Measurements from ENCODE around the gene POF1B. TPM values are rescaled to one million over a fixed set of nuclear protein-coding genes. Genes with fewer than 3 reads are reported as not detected.
"Not testable (repeated sequence)": the region's sequence is repeated elsewhere in the genome, so short reads cannot be mapped to it uniquely, and the experiment has no call there.

The POF1B gene
- total RNA-seq: not detected in 2 replicates
- not detected for polyA plus RNA-seq (2012)

GRCh38 chrX:85379174-85379907 lies at the start of gene POF1B:
Gene POF1B, minus strand, starts transcription at chrX:85379665. Its CDS starts 211 bp downstream, at chrX:85379454.
- no peak for DNase-seq (ENCODE audit: low read depth)

GRCh38 chrX:85429066-85429465 lies 49.6 kb upstream of the POF1B start:
- no peak for DNase-seq (ENCODE audit: low read depth)

DNA sequence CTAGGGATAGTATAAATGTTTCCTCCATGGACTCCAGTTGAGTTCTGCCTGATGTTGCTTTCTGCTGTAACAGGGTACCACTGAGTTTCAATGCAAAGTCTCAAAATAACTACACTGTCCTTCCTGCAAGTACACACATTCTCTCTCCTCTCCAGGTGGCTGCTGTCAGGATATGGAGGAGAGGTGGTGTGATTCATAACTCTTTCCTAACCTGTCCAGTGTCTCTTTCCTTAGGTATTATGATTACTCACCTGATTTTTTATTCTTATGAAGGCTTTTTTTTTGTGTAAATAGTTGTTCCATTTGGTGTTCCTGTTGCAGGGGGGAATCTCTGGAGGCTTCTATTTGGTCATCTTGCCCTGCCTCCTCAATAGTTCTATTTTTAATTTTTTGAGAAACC lies 39.8 kb upstream of the POF1B start:
- DNase-seq (ENCODE audit: low read depth): no peak

GRCh38 chrX:85391878-85392238 lies 12.4 kb upstream of the POF1B start:
- DNase-seq (ENCODE audit: low read depth): no peak

DNA sequence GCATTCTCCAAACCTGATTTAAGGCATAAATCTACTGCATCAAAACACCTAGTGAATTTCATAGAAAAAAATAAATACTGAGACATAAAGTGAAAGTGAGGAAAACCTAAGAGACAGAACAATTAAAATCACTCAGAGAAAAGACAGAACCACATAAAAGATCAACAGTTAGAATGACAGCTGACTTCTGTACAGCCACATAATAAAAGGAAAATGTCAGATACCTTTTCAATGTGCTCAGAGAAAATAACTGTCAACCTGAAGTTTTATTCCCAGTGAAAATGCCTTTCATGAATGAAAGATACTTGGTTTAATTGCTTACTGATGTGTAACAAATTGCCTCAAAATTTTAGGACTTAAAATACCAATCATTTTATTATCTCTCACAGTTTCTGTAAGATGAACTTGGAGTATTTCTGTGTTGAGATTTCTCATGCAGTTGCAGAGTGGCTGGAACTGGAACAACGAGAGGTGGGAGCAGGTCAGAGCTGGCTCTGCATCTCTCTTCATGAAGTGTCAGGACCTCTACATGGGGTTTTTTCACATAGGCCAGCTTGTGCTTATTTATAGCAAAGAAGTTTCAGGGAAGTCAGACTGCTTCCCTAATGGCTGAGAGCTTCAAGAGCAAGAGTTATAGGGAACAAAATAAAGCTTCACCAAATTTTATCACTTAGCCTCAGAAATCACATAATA lies 11.9 kb upstream of the POF1B start:
- no peak for DNase-seq (ENCODE audit: low read depth)

DNA sequence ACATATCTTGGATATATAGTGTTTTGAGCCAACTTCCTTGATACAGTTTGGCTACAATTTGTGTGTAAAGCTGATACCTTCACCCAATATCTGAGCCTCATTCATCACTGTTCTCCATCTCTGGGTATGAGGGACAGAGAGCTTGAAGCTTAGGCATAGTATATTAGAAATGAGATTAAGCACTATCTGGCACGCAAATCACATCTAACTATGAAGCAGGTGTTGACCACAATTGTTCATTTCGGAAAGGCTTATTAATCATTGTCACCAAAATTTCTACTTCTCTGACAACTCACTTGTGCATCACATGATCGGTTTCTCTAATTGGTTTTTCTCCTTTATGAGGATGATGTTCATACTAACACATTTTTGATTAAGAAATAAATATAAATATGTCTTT lies 2.1 kb upstream of the POF1B start:
- no peak for DNase-seq (ENCODE audit: low read depth)

GRCh38 chrX:85378461-85378860 lies 1.0 kb downstream of the POF1B start:
- no peak for DNase-seq (ENCODE audit: low read depth)

DNA sequence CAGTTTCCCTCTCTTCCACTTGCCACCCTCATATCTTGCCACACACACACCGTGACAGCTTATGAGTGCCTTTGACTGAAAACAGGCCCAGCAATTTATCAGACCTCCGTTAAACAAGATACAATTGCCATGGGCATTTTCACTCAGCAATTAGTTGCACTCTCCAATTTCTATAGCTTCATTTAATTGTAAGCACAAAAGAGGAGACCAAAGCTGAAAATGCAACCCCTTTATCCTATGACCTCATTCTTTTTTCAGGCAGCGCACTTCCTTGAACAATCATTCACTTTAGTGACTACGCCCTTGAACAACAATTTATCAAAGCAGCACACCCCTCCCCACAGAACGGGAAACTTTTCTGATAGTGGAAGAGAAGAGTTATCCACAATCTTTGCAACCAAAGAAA lies 4.1 kb downstream of the POF1B start:
- no peak for DNase-seq (ENCODE audit: low read depth)

DNA sequence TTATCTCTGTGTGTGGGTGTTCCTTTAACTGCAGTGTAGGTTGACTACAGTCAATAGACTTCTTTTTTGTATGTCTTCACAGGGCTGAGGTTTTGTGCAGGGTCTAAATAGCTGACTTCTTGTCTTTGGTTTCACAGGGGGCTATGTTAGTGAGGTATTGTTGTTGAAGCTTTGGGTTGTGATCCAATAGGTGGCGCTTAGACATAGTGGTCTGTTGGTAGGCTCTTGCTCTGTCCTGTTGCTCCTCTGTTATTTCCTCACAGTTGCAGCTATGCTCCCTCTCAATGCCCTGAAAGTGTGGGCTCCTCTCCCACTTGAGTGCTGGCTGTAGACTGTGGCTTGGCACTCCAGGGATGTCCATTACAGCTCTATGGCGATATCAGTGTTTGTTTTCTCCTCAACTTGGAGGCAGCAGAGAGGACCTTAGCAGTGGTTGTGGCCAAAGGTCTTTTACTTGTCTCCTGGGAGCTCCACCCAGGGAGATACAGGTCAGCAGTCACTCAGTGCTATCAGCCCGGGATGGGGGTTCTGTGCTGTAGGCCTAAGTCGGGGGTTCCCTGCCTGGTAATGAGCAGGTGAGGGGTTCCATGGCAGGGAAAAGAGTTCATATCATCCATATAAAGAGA lies 14.0 kb downstream of the POF1B start:
- no peak for DNase-seq (ENCODE audit: low read depth)

GRCh38 chrX:85359051-85359450 lies 20.4 kb downstream of the POF1B start:
- DNase-seq (ENCODE audit: low read depth): no peak

- DNase-seq (ENCODE audit: low read depth): no peak
Measured at GRCh38 chrX:85345523-85345922, 33.9 kb downstream of the POF1B start.

GRCh38 chrX:85327060-85327333 lies 52.5 kb downstream of the POF1B start:
- no peak for DNase-seq (ENCODE audit: low read depth)

- DNase-seq (ENCODE audit: low read depth): no peak
Measured at GRCh38 chrX:85326234-85327059, 53.0 kb downstream of the POF1B start.

- not testable (repeated sequence) for DNase-seq (ENCODE audit: low read depth)
Measured at GRCh38 chrX:85311348-85311747, 68.1 kb downstream of the POF1B start.

GRCh38 chrX:85309717-85310116 lies 69.7 kb downstream of the POF1B start:
- DNase-seq (ENCODE audit: low read depth): no peak

DNA sequence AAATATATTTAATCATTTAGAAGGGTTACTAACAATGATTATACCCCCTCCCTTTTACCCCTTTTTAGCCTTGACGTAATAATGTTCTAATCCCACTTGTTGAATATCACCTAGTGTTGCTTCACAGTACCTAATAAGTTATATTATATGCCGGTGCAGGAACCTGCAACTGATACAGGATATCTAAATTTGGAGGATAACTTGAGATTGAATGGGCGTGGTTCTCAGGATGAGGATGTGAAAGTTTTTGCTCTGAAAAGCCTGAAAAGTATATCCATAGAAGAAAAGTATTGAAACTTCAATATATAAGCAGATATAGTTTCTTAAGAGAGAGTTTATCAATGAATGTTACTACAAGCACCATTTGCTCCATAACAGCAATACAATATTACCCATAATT lies 75.9 kb downstream of the POF1B start:
- DNase-seq (ENCODE audit: low read depth): no peak

- DNase-seq (ENCODE audit: low read depth): no peak
Measured at GRCh38 chrX:85288992-85289723, 90.3 kb downstream of the POF1B start.

DNA sequence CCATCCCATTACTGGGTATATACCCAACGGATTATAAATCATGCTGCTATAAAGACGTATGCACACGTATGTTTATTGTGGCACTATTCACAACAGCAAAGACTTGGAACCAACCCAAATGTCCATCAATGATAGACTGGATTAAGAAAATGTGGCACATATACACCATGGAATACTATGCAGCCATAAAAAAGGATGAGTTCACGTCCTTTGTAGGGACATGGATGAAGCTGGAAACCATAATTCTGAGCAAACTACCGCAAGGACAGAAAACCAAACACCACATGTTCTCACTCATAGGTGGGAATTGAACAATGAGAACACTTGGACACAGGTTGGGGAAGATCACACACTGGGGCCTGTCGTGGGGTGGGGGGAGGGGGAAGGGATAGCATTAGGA lies 94.2 kb downstream of the POF1B start:
- DNase-seq (ENCODE audit: low read depth): not testable (repeated sequence)

DNA sequence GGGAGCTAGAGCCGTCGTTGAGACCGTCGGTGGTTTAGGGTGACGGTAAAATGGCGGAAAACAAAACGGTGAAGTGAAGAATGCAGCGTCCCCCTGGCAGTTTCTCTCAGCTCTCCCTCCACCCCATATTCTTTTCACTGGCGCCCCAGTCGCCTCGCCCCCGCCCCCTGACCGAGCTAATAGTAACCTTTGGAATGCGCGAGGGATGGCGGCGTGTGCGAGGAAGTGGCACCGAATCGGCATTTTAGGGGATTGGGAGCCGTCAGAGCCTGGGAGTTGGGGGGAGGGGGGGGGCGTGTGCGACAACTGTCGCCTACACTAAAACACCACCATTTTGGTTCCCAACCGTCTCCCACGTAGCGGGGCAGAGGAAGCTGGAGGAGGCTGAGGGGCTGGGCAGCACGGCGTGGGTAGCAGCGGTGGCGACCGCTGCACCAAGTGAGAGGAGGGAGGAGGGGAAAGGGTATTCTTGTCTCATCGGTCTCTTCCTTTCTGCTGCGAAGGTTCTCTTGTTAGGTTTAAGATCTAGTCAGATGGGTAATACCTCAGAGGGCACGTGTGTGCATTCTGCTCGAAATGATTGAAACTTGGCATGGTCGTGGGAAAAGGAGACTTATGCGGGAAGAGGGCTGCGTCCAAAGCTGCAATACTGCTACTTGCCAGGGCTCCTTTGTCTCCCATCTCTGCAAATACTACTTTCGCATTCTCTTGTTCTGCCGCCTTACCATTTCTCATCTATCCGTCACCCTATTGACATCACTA lies 134.8 kb downstream of the POF1B start:
- DNase-seq (ENCODE audit: low read depth): peak; percentile 5

- DNase-seq (ENCODE audit: low read depth): peak; percentile 45
Measured at GRCh38 chrX:85243761-85244449, 135.6 kb downstream of the POF1B start, which contains the start of the genes SATL1 and ZNF711. Gene SATL1, minus strand, starts transcription at chrX:85243779. Its CDS starts 134,811 bp downstream, at chrX:85108968. Gene ZNF711, plus strand, starts transcription at chrX:85243991. Its CDS starts 3,582 bp downstream, at chrX:85247573.
